Endothelial cell of umbilical vein (primary cell): ENCODE data around the gene DNAH1. TPM values are rescaled to one million over a fixed set of nuclear protein-coding genes. Genes with fewer than 3 reads are reported as not detected.

Experiments
- BruUV-seq: library from RNA; stranded (reverse); fragments of 400-500 nt; replicated peaks from 2 replicates; lab custom pipeline; 2021; lab: Mats Ljungman, UMichigan
- CTCF ChIA-PET: fragments of 300-600, 350-600 bp; sonication (Branson Sonifier 250); formaldehyde crosslinking; loops from one replicate; lab custom pipeline; 2021; ENCODE audit warnings: antibody characterized with exemption, inconsistent platforms; lab: Charles Lee
- POLR2A ChIA-PET: fragments of 300-600, 350-600 bp; sonication (Branson Sonifier 250); formaldehyde crosslinking; loops from one replicate; lab custom pipeline; 2021; ENCODE audit warnings: antibody characterized with exemption, inconsistent platforms; lab: Charles Lee
- DNase-seq: peaks from one replicate; pipeline ENCODE4 v3.0.0-alpha.2; 2011; ENCODE audit warnings: low read depth, low spot score
- FAIRE-seq: peaks from 2 replicates; lab custom pipeline; 2011; peaks lifted over from hg19 to GRCh38; lab: Jason Lieb, UNC
- H2AFZ ChIP-seq: 2 replicates; pipeline ENCODE4 v1.6.0; 2012; ENCODE audit warnings: low read depth, low read length, control low read depth, inconsistent platforms
- H3K27ac ChIP-seq: 2 replicates; pipeline ENCODE4 v1.5.1; 2011; ENCODE audit warnings: low read depth, mild to moderate bottlenecking, control low read depth, low read length, moderate library complexity; ENCODE audit not compliant: insufficient read depth
- H3K27me3 ChIP-seq, 2 experiments: 2 replicates each; pipeline versions ENCODE4 v1.6.0 to v1.6.1; 2011; ENCODE audit warnings: low read length in 2 of 2, mixed read lengths in 1 of 2; ENCODE audit not compliant: control insufficient read depth in 2 of 2, insufficient read depth in 2 of 2
- H3K36me3 ChIP-seq, 2 experiments: 2 replicates in 1 of 2; 3 replicates in 1 of 2; pipeline ENCODE4 v1.5.1; 2011; ENCODE audit warnings: low read length in 2 of 2, mild to moderate bottlenecking in 1 of 2, moderate library complexity in 1 of 2; ENCODE audit not compliant: control insufficient read depth in 2 of 2, insufficient read depth in 2 of 2; ENCODE audit errors: extremely low read depth in 1 of 2
- H3K4me1 ChIP-seq: 3 replicates; pipeline ENCODE4 v1.5.1; 2011; ENCODE audit warnings: mild to moderate bottlenecking, low read length; ENCODE audit not compliant: control insufficient read depth, insufficient read depth; ENCODE audit errors: extremely low read depth
- H3K4me2 ChIP-seq: 2 replicates; pipeline ENCODE4 v1.6.1; 2011; ENCODE audit warnings: low read length, control low read depth, mixed read lengths; ENCODE audit not compliant: insufficient read depth
- H3K4me3 ChIP-seq, 3 experiments: fragments of 200-600 bp in 1 of 3; sonication (generic), shearing (Covaris generic) in 1 of 3; replicated peaks in 1 of 3; 2 replicates each; pipeline ENCODE4 v1.5.1; 2011 to 2016; ENCODE audit warnings: control low read depth in 3 of 3, low read length in 3 of 3, mild to moderate bottlenecking in 2 of 3, inconsistent platforms in 1 of 3, low read depth in 1 of 3, moderate library complexity in 1 of 3; ENCODE audit not compliant: insufficient read depth in 1 of 3
- H3K79me2 ChIP-seq: 2 replicates; pipeline ENCODE4 v1.6.0; 2012; ENCODE audit warnings: low read length, inconsistent platforms; ENCODE audit not compliant: control insufficient read depth, insufficient read depth
- H3K9ac ChIP-seq: replicated peaks from 2 replicates; pipeline ENCODE3; 2011; ENCODE audit warnings: low read length, control low read depth; ENCODE audit not compliant: insufficient read depth; ENCODE audit errors: extremely low read depth
- H3K9me1 ChIP-seq: replicated peaks from 3 replicates; pipeline ENCODE4 v1.6.0; 2011; ENCODE audit warnings: mild to moderate bottlenecking, low read length; ENCODE audit not compliant: control insufficient read depth, insufficient read depth; ENCODE audit errors: extremely low read depth
- H3K9me3 ChIP-seq: replicated peaks from 2 replicates; pipeline ENCODE4 v1.5.1; 2012; ENCODE audit warnings: low read length, inconsistent platforms; ENCODE audit not compliant: control insufficient read depth, insufficient read depth
- H4K20me1 ChIP-seq: replicated peaks from 2 replicates; pipeline ENCODE3; 2011; ENCODE audit warnings: mild to moderate bottlenecking, low read length; ENCODE audit not compliant: control insufficient read depth, insufficient read depth; ENCODE audit errors: extremely low read depth
- EZH2 ChIP-seq: IDR thresholded peaks from 2 replicates; pipeline ENCODE4 v1.6.1; 2012; ENCODE audit warnings: borderline replicate concordance, low read depth, mild to moderate bottlenecking, moderate library complexity, low read length, inconsistent platforms; ENCODE audit not compliant: severe bottlenecking
- FOS ChIP-seq: IDR thresholded peaks from 2 replicates; pipeline ENCODE4 v1.6.1; 2011; ENCODE audit warnings: mild to moderate bottlenecking, low read length, moderate library complexity, borderline replicate concordance; ENCODE audit not compliant: insufficient read depth
- GATA2 ChIP-seq: IDR thresholded peaks from 2 replicates; pipeline ENCODE4 v1.7.0; 2011; ENCODE audit warnings: low read depth, mild to moderate bottlenecking, moderate library complexity, mixed read lengths, low read length; ENCODE audit not compliant: insufficient read length, insufficient read depth
- JUN ChIP-seq: IDR thresholded peaks from 2 replicates; pipeline ENCODE4 v1.6.1; 2011; ENCODE audit warnings: borderline replicate concordance, low read depth; ENCODE audit not compliant: insufficient read length, insufficient read depth
- MYC ChIP-seq: IDR thresholded peaks from one replicate; pipeline ENCODE4 v1.6.1; 2011; ENCODE audit warnings: mild to moderate bottlenecking, low read depth, low read length
- POLR2A ChIP-seq: IDR thresholded peaks from 2 replicates; pipeline ENCODE4 v1.6.1; 2012; ENCODE audit warnings: low read depth, mild to moderate bottlenecking, control low read depth, low read length
- POLR2AphosphoS5 ChIP-seq: IDR thresholded peaks from 2 replicates; pipeline ENCODE4 v1.6.1; 2012; ENCODE audit warnings: low read depth, mild to moderate bottlenecking, control low read depth, low read length, moderate library complexity; ENCODE audit not compliant: insufficient read depth
- dilution Hi-C: fragments of 300-500 bp; cut with MboI; formaldehyde crosslinking; loops from one replicate; pipeline ENCODE4 v1.15.0; 2019; ENCODE audit warnings: low sequenced_read_pairs; ENCODE audit not compliant: extremely low pct_ligation_motif_present
- intact Hi-C: fragments of 100-400 bp; cut with micrococcal nuclease; formaldehyde crosslinking; loops from one replicate; pipeline ENCODE4 v1.10.0; 2022
- polyA plus RNA-seq, 4 experiments: library from polyadenylated mRNA; depleted of rRNA in 3 of 4; stranded (reverse) in 3 of 4; unstranded in 1 of 4; fragments of >200 nt; gene quantifications; 2 replicates each; pipeline versions ENCODE4 v1.2.1 to v1.2.3, GENCODE V29; 2011 to 2012; ENCODE audit warnings: missing spikeins in 1 of 4
- total RNA-seq: library from RNA; stranded (reverse); gene quantifications from 2 replicates; pipeline ENCODE4 v1.2.3, GENCODE V29; 2021
- TF ChIP-seq, protein P1 (sequence below): IDR thresholded peaks from 2 replicates; pipeline ENCODE4 v1.6.1; 2011; ENCODE audit not compliant: insufficient read depth, insufficient read length
- TF ChIP-seq, protein P2 (sequence below), 2 donors: IDR thresholded peaks; 1 replicate in 1 of 2; 2 replicates in 1 of 2; pipeline ENCODE4 v1.5.1; 2011; ENCODE audit warnings: low read length in 2 of 2, mild to moderate bottlenecking in 2 of 2, moderate library complexity in 2 of 2, control low read depth in 1 of 2, inconsistent platforms in 1 of 2, low read depth in 1 of 2; ENCODE audit not compliant: insufficient read depth in 1 of 2; ENCODE audit errors: extremely low read depth in 1 of 2

DNAH1 gene
- total and polyA plus RNA-seq, 2 donors (not counting 3 experiments of a cell fraction or from before 2014, with no cell fraction given), result 5.8 to 6.0 TPM

DNA sequence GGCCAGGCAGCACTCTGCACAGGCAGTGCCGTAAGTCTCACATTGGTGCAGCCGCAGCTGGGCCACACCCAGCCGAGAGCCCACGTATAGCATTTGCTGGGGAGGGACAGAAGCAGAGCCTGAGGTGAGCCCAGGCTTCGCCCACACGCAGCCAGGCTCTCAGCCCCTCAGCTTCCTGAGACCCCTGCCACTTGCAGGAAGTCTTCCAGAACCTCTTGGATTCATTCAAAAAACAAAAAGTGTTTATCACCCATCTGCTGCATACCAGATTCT lies 121.9 kb downstream of the DNAH1 start:
- dilution Hi-C loops (no loop called here), intact Hi-C loops (no loop called here)
- Histone ChIP-seq H3K9me3 (no peaks in the 10 kb centered on the region), H3K9ac (no peak overlapping the region), H3K4me2 (no peak overlapping the region), H3K4me1 (peaks cover under 1% of the 10 kb centered on the region), H2AFZ (no peak overlapping the region), H3K79me2 (no peaks in the 10 kb centered on the region), H3K27me3 (no peaks in the 10 kb centered on the region), H3K9me1 (no peaks in the 10 kb centered on the region), H3K36me3 (peaks cover 0 to 20% of the 10 kb centered on the region in 2 experiments), H4K20me1 (no peaks in the 10 kb centered on the region), H3K27ac (no peak overlapping the region), H3K4me3 (no peak overlapping the region)
- no TSS peak for BruUV-seq
- ChIA-PET POLR2A (no interaction called here), CTCF (interaction anchor here (4.6 kb wide), 1 partner anchor 9 kb away, joined by 24 read pairs; the partner anchor contains the start of gene SEMA3G)
- FAIRE-seq (no peak), DNase-seq (no peak)
- TF ChIP-seq, protein P1, sequence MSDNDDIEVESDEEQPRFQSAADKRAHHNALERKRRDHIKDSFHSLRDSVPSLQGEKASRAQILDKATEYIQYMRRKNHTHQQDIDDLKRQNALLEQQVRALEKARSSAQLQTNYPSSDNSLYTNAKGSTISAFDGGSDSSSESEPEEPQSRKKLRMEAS, result no peak
- no peak for TF ChIP-seq POLR2A
- TF ChIP-seq, protein P2, sequence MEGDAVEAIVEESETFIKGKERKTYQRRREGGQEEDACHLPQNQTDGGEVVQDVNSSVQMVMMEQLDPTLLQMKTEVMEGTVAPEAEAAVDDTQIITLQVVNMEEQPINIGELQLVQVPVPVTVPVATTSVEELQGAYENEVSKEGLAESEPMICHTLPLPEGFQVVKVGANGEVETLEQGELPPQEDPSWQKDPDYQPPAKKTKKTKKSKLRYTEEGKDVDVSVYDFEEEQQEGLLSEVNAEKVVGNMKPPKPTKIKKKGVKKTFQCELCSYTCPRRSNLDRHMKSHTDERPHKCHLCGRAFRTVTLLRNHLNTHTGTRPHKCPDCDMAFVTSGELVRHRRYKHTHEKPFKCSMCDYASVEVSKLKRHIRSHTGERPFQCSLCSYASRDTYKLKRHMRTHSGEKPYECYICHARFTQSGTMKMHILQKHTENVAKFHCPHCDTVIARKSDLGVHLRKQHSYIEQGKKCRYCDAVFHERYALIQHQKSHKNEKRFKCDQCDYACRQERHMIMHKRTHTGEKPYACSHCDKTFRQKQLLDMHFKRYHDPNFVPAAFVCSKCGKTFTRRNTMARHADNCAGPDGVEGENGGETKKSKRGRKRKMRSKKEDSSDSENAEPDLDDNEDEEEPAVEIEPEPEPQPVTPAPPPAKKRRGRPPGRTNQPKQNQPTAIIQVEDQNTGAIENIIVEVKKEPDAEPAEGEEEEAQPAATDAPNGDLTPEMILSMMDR (IDR thresholded peaks at IDR 0.05; ENCODE audit: extremely low read depth in 1 of 2, insufficient read depth in 1 of 2, low read depth in 1 of 2, low read length in 2 of 2), result no peak
- TF ChIP-seq POLR2AphosphoS5, result no peak
- TF ChIP-seq EZH2, result no peak
- TF ChIP-seq JUN, result no peak
- no peak for TF ChIP-seq GATA2
- TF ChIP-seq FOS, result no peak
- no peak for TF ChIP-seq MYC
